ENCODE measurements around the gene PTAR1. TPM values are rescaled to one million over a fixed set of nuclear protein-coding genes. Genes with fewer than 3 reads are reported as not detected.

PTAR1 gene
- polyA plus RNA-seq, 1 donor from 2014 or later: 17.7 TPM

GRCh38 chr9:69719983-69720382, 39.8 kb downstream of the PTAR1 start:
- Histone ChIP-seq H3K36me3 (ENCODE audit: insufficient read depth, low read length) (peaks cover 18% of the 10 kb centered on the region), H3F3A (ENCODE audit: insufficient read depth, low read length, poor library complexity, severe bottlenecking) (no peaks in the 10 kb centered on the region), H3K4me3 (ENCODE audit: low read length) (no peak overlapping the region), H2AFZ (ENCODE audit: low read depth, low read length) (no peak overlapping the region), H3K4me2 (ENCODE audit: low read length) (no peak overlapping the region), H3K27me3 (ENCODE audit: insufficient read depth, low read depth, low read length) (no peaks in the 10 kb centered on the region), H3K9ac (ENCODE audit: low read length) (no peak overlapping the region), H3K79me2 (replicated peaks; ENCODE audit: insufficient read depth, low read length) (no peaks in the 10 kb centered on the region), H3K9me3 (ENCODE audit: low read length) (no peaks in the 10 kb centered on the region), H3K27ac (ENCODE audit: low read length) (no peak overlapping the region), H4K20me1 (ENCODE audit: insufficient read depth) (no peaks in the 10 kb centered on the region), H3K9me2 (ENCODE audit: insufficient read depth, low read length) (no peaks in the 10 kb centered on the region)
- TF ChIP-seq SMC3 (conservative IDR thresholded peaks at IDR 0.05; ENCODE audit: poor library complexity): no peak
- TF ChIP-seq MXI1 (conservative IDR thresholded peaks at IDR 0.05; ENCODE audit: poor library complexity, severe bottlenecking): no peak
- no peak for TF ChIP-seq POLR2AphosphoS5 (IDR thresholded peaks at IDR 0.05)
- no peak for TF ChIP-seq CTCF (IDR thresholded peaks at IDR 0.05; ENCODE audit: poor library complexity, severe bottlenecking)
- TF ChIP-seq EZH2 (IDR thresholded peaks at IDR 0.05; ENCODE audit: borderline replicate concordance, insufficient read depth, low read length, poor library complexity, severe bottlenecking): no peak
- no peak for TF ChIP-seq REST (IDR thresholded peaks at IDR 0.05; ENCODE audit: borderline replicate concordance)
- no peak for TF ChIP-seq TAF1 (IDR thresholded peaks at IDR 0.05; ENCODE audit: low read depth)
- TF ChIP-seq RAD21 (conservative IDR thresholded peaks at IDR 0.05): no peak
- no peak for TF ChIP-seq EP300 (conservative IDR thresholded peaks at IDR 0.05; ENCODE audit: poor library complexity, severe bottlenecking)

- Histone ChIP-seq H3K27me3 (ENCODE audit: insufficient read depth, low read depth, low read length) (no peaks in the 10 kb centered on the region), H3K9me2 (ENCODE audit: insufficient read depth, low read length) (no peaks in the 10 kb centered on the region), H3K4me3 (ENCODE audit: low read length) (no peak overlapping the region), H3K4me2 (ENCODE audit: low read length) (no peak overlapping the region), H3K9ac (ENCODE audit: low read length) (no peak overlapping the region), H3F3A (ENCODE audit: insufficient read depth, low read length, poor library complexity, severe bottlenecking) (no peaks in the 10 kb centered on the region), H3K27ac (ENCODE audit: low read length) (no peak overlapping the region), H3K36me3 (ENCODE audit: insufficient read depth, low read length) (peaks cover 14% of the 10 kb centered on the region), H4K20me1 (ENCODE audit: insufficient read depth) (no peaks in the 10 kb centered on the region), H3K79me2 (replicated peaks; ENCODE audit: insufficient read depth, low read length) (no peaks in the 10 kb centered on the region), H3K9me3 (ENCODE audit: low read length) (no peaks in the 10 kb centered on the region), H2AFZ (ENCODE audit: low read depth, low read length) (no peak overlapping the region)
- TF ChIP-seq POLR2AphosphoS5 (IDR thresholded peaks at IDR 0.05): no peak
- TF ChIP-seq EZH2 (IDR thresholded peaks at IDR 0.05; ENCODE audit: borderline replicate concordance, insufficient read depth, low read length, poor library complexity, severe bottlenecking): no peak
- no peak for TF ChIP-seq RAD21 (conservative IDR thresholded peaks at IDR 0.05)
- no peak for TF ChIP-seq REST (IDR thresholded peaks at IDR 0.05; ENCODE audit: borderline replicate concordance)
- no peak for TF ChIP-seq SMC3 (conservative IDR thresholded peaks at IDR 0.05; ENCODE audit: poor library complexity)
- TF ChIP-seq CTCF (IDR thresholded peaks at IDR 0.05; ENCODE audit: poor library complexity, severe bottlenecking): no peak
- TF ChIP-seq TAF1 (IDR thresholded peaks at IDR 0.05; ENCODE audit: low read depth): no peak
- TF ChIP-seq MXI1 (conservative IDR thresholded peaks at IDR 0.05; ENCODE audit: poor library complexity, severe bottlenecking): no peak
- no peak for TF ChIP-seq EP300 (conservative IDR thresholded peaks at IDR 0.05; ENCODE audit: poor library complexity, severe bottlenecking)
These were observed 40.4 kb downstream of the PTAR1 start for GRCh38 chr9:69719367-69719766.
